Measurements from ENCODE around the gene ZNF644.
"Not testable (repeated sequence)": the region's sequence is repeated elsewhere in the genome, so short reads cannot be mapped to it uniquely, and the experiment has no call there.

ZNF644 gene

GRCh38 chr1:90977522-90977921 is 44.3 kb downstream of the ZNF644 start:
- DNase-seq = no peak

GRCh38 chr1:90973897-90974798 is 47.7 kb downstream of the ZNF644 start:
- DNase-seq = no peak

- no peak for DNase-seq
These were observed 51.6 kb downstream of the ZNF644 start for GRCh38 chr1:90970208-90970607.

DNA sequence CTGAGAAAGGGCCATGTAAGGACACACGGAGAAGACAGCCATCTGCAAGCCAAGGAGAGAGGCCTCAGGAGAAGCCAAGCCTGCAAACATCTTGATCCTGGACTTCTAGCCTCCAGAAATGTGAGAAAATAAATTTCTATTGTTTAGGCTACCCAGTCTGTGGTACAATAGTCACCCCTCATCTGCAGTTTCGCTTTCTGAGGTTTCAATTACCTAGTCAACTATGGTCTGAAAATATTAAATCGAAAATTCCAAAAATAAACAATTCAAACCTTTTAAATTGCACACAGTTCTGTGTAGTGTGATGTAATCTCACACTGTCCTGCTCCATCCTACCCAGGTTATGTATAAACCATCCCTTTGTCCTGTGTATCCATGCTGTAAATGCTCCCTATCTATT is 52.6 kb downstream of the ZNF644 start:
- no peak for DNase-seq

DNA sequence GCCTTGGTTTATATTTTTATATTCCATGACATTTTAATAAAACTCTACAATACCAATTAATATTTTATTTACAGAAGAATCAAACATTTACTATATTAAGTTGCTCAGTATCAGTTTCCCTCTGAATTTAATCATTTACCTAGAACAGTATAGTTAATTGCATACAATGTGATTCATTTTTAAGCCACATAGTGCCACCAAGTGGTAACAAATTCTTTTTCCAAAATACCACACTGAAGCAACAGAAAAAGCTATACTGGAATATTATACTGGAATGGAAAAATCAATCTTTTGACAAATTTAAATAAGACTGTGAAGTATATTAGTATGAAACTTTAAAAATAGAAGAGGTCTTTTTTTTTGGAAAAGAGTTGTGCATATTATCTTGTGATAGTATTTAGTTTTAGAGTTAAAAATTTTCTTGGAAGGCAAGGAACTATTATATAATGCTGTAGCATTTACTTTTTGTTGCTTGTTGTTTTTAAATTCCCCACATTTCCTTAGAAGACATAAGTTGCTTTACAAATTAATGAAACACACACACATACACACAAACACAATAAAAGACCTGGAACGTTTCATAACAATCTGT is 57.3 kb downstream of the ZNF644 start:
- no peak for DNase-seq

- DNase-seq = no peak
These were observed 58.2 kb downstream of the ZNF644 start for GRCh38 chr1:90963651-90964050.

DNA sequence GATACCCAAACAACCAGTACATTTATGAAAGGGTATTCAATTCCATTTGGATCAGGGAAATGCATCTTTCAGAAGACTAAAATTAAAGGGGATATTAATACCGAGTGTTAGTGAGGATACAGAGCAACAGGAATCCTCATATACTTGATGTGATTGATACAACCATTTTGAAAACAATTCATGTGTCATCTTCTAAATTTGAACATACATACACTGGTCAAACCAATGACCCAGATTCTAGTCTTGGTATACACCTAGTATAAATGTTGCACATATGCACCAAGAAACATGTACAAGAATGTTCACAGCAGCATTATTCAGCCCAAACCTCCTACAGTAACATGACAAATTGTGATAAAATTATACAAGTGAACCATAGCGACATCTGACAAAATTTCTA is 58.6 kb downstream of the ZNF644 start:
- DNase-seq = no peak

- no peak for DNase-seq
These were observed 62.3 kb downstream of the ZNF644 start for GRCh38 chr1:90959352-90960206.

GRCh38 chr1:90957497-90957896 is 64.3 kb downstream of the ZNF644 start:
- no peak for DNase-seq

- no peak for DNase-seq
These were observed 66.1 kb downstream of the ZNF644 start for GRCh38 chr1:90955769-90956168.

DNA sequence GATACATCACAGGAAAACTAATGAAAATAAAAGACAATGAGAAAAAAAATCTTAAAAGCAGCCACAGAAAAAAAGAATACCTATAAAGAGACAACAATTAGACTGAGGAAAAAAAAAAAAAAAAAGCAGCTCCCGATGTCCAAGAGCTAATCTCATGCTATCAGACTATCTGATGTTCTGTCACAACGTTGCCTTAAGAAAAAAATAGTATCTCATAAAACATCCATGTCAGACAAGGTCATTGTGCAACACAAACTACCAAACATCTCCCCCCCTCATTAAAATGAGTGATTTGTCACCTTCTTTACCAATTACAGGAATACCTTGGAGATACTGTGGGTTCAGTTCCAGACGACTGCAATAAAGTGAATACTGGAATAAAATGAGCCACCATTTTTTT is 68.9 kb downstream of the ZNF644 start:
- DNase-seq = no peak

DNA sequence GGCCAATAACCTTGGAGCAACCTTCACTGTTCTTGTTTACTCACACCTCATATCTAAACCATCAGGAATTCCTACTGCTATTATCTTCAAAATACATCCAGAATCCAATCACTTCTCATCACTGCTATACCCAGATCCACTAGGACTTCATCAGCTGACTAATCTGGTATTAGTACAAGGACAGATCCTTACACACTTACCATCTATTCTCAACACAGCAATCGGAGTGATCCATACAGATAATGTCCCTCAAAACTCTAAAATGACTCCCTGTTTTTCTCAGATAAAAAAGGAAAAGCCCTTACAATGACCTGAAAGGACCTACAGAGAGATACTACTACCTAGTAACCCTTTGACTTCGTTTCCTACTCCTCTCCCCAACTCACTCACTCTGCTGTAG is 70.8 kb downstream of the ZNF644 start:
- no peak for DNase-seq

DNA sequence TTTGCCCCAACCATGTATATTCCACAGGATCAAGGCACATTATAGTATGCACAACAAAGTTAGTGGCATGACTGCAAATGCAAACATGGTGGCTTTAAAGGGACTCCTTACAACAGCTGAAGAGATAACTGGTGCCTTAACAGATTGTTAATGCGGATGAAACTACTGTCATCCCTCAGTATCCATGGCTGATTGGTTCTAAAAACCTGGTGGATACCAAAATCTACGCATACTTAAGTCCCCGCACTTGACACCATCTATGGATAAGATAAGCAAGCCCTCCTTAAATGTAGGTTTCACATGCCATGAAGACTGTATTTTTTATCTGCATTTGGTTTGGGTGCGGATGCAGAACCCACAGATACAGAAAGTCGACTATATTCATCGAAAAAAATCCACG is 73.5 kb downstream of the ZNF644 start:
- no peak for DNase-seq

GRCh38 chr1:90946630-90947029 is 75.2 kb downstream of the ZNF644 start:
- DNase-seq = no peak

- DNase-seq = no peak
These were observed 76.5 kb downstream of the ZNF644 start for GRCh38 chr1:90945287-90945686.

DNA sequence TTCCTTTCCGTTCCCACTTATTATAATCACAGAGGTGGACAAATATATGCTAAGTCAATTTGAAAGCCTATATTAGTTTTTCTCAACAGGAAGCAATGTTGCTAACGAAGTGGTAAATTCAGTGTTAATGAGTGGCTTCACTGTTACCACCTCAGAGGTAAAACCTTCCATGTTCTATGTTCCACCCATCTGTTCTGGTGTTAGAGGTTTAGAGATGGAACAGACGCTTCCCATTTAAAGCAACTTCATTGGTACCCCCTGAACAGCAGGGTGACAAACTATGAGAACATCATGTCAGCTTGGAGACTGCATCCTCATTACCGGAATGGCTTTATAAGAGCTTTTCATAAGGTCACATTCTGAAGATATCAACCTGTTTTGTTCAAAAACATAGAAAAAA is 77.9 kb downstream of the ZNF644 start:
- DNase-seq = no peak

GRCh38 chr1:90940746-90941145 is 81.1 kb downstream of the ZNF644 start:
- DNase-seq = no peak

GRCh38 chr1:90936731-90937130 is 85.1 kb downstream of the ZNF644 start:
- no peak for DNase-seq

GRCh38 chr1:90936061-90936460 is 85.8 kb downstream of the ZNF644 start:
- no peak for DNase-seq

- not testable (repeated sequence) for DNase-seq
These were observed 93.6 kb downstream of the ZNF644 start for GRCh38 chr1:90928231-90928630.

DNA sequence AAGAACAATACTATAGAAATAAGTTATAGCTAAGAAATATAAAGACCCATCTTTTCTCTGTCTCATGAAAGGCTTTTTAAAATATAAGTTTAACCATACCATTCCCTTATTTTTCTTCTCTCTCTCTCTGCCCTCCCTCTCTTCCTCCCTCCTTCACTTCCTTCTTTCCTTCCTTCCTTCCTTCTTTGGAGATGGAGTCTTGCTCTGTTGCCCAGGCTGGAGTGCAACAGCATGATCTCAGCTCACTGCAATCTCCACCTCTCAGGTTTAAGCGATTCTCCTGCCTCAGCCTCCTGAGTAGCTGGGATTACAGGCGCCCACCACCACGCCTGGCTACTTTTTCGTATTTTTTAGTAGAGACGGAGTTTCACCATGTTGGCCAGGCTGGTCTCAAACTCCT is 94.2 kb downstream of the ZNF644 start:
- not testable (repeated sequence) for DNase-seq

- no peak for DNase-seq
These were observed 94.9 kb downstream of the ZNF644 start for GRCh38 chr1:90926971-90927370.
